GM12875 (cell line): Measurements from ENCODE around the gene GNRH2.

Source experiments
- H3K4me3 ChIP-seq: one replicate; pipeline ENCODE4 v1.5.1; 2011; ENCODE audit warnings: low read depth, low read length, control low read depth
- CTCF ChIP-seq: IDR thresholded peaks from 2 replicates; pipeline ENCODE4 v1.5.1; 2011; ENCODE audit warnings: low read depth, mild to moderate bottlenecking, control low read depth, inconsistent platforms, low read length, moderate library complexity, borderline replicate concordance; ENCODE audit not compliant: insufficient read depth

Gene GNRH2

GRCh38 chr20:3041854-3042409, 1.5 kb upstream of the GNRH2 start:
- no peak for TF ChIP-seq CTCF
- H3K4me3 ChIP-seq = no peak overlapping the region

GRCh38 chr20:3042625-3043024, 797 bp upstream of the GNRH2 start:
- no peak overlapping the region for H3K4me3 ChIP-seq
- no peak for TF ChIP-seq CTCF

GRCh38 chr20:3044336-3044965, 1.0 kb downstream of the GNRH2 start:
- no peak for TF ChIP-seq CTCF
- no peak overlapping the region for H3K4me3 ChIP-seq

GRCh38 chr20:3045042-3045815, 1.8 kb downstream of the GNRH2 start:
- peak overlapping the region; percentile 75 for H3K4me3 ChIP-seq
- no peak for TF ChIP-seq CTCF

- H3K4me3 ChIP-seq = peak within 1 kb of the TSS; percentile 75
Observed at GRCh38 chr20:3045816-3046676, 2.6 kb downstream of the GNRH2 start, which contains the start of gene MRPS26. Gene MRPS26 (plus strand): TSS chr20:3046052. CDS start chr20:3046069, 17 bp downstream.

More at GRCh38 chr20:3045816-3046676, 2.6 kb downstream of the GNRH2 start, which contains the start of gene MRPS26:
- no peak for TF ChIP-seq CTCF
